GM12875 (cell line): ENCODE measurements around the gene HACD1.
"Not testable (repeated sequence)": the region's sequence is repeated elsewhere in the genome, so short reads cannot be mapped to it uniquely, and the experiment has no call there.

Experiments used
- H3K4me3 ChIP-seq: one replicate; pipeline ENCODE4 v1.5.1; 2011; ENCODE audit warnings: low read depth, low read length, control low read depth
- TF ChIP-seq, protein P1 (sequence below): IDR thresholded peaks from 2 replicates; pipeline ENCODE4 v1.5.1; 2011; ENCODE audit warnings: low read depth, mild to moderate bottlenecking, control low read depth, inconsistent platforms, low read length, moderate library complexity, borderline replicate concordance; ENCODE audit not compliant: insufficient read depth

The HACD1 gene

DNA sequence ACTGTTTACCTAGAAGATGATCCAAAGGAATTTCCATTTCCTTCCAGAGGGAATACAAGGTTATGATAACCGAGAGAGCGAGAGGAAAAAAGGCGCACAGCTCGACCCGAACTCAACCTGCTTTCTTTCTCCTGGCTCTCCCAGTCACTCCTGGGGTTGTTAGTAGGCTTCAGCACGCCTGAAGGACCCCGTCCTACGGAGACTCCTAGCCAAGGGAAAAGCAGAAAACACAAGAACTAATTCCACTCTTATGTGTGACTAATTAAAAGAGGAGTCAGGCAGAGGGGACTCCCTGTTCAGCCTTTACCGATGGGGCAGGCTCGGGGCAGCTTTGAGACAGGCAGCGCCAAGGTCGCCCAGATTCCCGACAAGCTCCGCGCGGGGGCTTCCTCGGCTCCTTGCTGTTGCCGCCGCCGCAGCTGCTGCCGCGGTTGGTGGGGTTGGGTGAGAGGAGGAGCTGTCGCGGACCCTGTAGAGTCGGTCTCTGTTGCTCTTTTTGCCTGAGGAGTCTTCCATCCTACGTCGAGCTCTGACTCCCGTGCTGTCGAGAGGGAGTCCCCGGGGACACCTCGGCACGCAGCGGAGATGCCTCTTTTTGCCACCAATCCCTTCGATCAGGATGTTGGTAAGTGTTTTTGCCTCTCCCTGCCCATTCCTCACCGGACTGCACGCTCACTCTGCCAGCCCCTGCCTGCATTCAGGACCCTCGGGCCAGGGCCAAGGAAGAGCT is 26.7 kb upstream of the HACD1 start, which contains the start of gene STAM:
Gene STAM (plus strand): TSS at position 397 of the 730 bp plus-strand sequence. CDS start 189 bp downstream, at position 586.
- H3K4me3 ChIP-seq, result peak within 1 kb of the TSS; percentile 92
- TF ChIP-seq, protein P1, sequence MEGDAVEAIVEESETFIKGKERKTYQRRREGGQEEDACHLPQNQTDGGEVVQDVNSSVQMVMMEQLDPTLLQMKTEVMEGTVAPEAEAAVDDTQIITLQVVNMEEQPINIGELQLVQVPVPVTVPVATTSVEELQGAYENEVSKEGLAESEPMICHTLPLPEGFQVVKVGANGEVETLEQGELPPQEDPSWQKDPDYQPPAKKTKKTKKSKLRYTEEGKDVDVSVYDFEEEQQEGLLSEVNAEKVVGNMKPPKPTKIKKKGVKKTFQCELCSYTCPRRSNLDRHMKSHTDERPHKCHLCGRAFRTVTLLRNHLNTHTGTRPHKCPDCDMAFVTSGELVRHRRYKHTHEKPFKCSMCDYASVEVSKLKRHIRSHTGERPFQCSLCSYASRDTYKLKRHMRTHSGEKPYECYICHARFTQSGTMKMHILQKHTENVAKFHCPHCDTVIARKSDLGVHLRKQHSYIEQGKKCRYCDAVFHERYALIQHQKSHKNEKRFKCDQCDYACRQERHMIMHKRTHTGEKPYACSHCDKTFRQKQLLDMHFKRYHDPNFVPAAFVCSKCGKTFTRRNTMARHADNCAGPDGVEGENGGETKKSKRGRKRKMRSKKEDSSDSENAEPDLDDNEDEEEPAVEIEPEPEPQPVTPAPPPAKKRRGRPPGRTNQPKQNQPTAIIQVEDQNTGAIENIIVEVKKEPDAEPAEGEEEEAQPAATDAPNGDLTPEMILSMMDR, result no peak

DNA sequence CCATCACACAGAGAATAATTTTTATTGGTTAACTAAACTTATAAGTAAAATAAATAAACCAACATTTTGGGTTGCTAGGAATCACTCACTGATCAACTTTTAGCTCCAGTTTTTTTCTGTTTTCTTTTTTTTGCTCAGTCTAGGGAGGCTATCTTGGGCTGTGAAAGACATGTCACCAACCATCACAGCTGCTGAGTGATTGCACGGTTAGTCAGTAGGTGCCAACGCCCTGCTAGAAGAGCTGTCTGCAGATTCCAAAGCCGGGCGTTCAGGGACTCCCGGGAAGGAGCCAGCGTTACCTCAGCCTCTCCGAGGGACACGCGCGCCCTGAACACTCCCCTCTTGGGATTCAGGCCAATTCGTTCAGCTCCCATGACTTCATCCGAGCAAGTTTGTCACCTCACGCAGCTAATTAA is 26.2 kb upstream of the HACD1 start:
- H3K4me3 ChIP-seq, result peak overlapping the region; percentile 92
- TF ChIP-seq, protein P1, result no peak

DNA sequence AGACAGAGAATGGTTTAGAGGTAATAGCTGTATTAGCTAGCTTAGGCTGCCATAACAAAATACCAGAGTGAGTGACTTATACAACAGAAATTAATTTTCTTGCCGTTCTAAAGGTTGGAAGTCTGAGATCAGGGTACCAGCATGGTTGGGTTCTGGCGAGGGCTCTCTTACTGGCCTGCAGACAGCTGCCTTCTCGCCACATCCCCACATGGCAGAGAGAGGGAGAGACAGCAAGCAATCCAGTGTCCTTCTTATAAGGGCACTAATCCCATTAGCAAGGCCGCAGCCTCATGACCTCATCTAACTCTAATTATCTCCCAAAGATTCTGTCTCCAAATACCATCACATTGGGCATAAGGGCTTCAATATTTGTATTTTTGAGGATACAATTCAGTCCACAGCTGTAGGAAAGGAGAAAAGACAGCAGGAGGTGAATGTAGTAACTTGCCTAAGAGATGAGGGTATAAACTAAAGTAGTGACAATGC is 23.2 kb upstream of the HACD1 start:
- no peak overlapping the region for H3K4me3 ChIP-seq
- TF ChIP-seq, protein P1, result no peak

DNA sequence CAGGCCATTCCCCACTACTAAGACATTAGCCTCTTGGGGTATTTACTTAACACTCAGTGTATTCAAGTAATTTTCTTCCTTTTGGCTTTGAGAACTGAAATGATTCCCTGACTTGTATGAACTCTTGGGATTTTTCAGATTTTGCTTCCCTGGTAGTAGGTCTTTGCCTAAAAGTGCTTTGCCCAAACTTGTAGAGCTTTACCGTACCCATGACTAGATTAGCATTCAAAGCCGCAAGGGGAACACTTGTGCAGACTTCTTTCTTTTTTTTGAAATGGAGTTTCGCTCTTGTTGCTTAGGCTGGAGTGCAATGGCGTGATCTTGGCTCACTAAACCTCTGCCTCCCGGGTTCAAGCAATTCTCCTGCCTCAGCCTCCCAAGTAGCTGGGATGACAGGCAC is 20.7 kb upstream of the HACD1 start:
- TF ChIP-seq, protein P1, result no peak
- no peak overlapping the region for H3K4me3 ChIP-seq

DNA sequence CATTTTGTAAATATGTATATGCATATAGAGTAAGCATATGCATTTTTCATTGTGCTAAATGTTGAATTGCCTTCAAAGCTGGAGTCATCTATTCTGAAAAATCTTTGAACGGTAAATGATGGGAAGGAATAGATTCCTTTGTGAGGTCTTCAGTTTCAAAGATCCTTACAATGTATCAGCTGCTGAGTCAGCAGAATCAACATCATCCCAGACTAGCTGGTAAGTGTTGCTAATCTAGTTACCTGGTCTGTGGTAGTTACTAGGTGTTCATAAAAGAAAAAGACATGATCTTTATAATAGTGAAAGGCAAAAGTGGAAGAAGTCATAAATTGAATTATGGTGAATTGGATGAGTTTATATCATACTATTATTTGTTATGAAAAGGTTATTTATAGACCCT is 16.2 kb upstream of the HACD1 start:
- no peak overlapping the region for H3K4me3 ChIP-seq
- TF ChIP-seq, protein P1, result no peak

DNA sequence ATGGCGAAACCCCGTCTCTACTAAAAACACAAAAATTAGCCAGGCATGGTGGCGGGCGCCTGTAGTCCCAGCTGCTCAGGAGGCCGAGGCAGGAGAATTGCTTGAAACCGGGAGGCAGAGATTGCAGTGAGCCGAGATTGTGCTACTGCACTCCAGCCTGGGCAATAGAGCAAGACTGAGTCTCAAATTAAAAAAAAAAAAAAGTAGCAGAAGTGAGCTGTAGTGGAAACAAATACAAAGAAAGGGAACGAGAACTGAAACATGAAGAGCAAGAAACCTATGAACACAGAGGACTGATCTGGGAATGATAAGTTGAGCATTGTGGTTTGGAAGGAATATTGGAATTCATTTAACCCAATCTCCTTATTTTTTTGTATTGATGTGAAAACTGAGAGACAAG is 15.4 kb upstream of the HACD1 start:
- not testable (repeated sequence) for H3K4me3 ChIP-seq

DNA sequence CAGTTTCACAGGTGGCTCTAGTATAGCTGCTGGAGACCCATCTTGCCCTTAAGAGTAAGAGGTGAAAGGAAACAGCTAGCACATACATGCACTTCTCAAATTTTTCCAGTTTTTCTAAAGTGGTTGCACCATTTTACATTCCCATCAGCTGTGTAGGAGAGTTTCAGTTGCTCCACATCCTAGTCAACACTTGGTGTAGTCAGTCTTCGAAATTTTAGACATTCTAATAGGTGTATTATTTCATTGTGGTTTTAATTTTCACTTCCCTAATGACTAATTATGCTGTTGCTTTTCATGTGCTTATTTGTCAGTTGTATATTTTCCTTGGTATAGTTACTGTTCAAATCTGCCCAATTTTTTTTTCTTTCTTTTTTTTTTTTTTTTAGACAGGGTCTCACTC is 9.5 kb upstream of the HACD1 start:
- TF ChIP-seq, protein P1, result no peak
- H3K4me3 ChIP-seq, result no peak overlapping the region

DNA sequence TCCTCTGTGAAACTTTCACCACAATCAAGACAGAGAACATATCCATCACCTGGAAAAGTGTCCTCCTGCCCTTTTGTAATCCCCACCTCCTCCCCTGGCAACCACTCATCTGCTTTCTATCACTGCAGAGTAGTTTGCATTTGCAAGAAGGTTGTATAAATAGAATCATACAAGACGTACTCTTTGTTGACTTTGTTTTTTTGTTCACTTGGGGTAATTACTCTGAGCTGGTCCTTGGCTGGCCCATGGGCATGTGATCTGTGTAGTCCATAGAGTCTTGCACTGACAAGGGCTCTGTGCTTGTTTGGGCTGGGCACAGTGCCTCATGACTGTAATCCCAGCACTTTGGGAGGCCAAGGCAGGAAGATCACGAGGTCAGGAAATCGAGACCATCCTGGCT is 7.8 kb upstream of the HACD1 start:
- TF ChIP-seq, protein P1, result no peak
- no peak overlapping the region for H3K4me3 ChIP-seq
